RWPE1 (cell line): ENCODE data around the gene TTLL9.

ENCODE experiments used
- CTCF ChIA-PET: fragments of 350-600 bp; sonication (Branson Sonifier 250); formaldehyde crosslinking; extraction: SDS; loops from one replicate; lab custom pipeline; 2021; lab: Yijun Ruan, JAX
- POLR2A ChIA-PET: fragments of 400-600 bp; formaldehyde crosslinking; extraction: SDS; loops from one replicate; lab custom pipeline; 2020; ENCODE audit warnings: antibody characterized with exemption; ENCODE audit not compliant: low non-redundant PET; lab: Yijun Ruan, JAX
- DNase-seq: peaks from one replicate; pipeline ENCODE4 v3.0.0; 2012; ENCODE audit warnings: low spot score
- H3K27ac ChIP-seq: fragments of 450-650 bp; 2 replicates; pipeline ENCODE4 v1.5.1; 2017
- CTCF ChIP-seq: fragments of 450-650 bp; conservative IDR thresholded peaks from 2 replicates; pipeline ENCODE4 v1.5.1; 2017; ENCODE audit warnings: low read depth, mild to moderate bottlenecking

Gene TTLL9

GRCh38 chr20:31901615-31902014 is 31.2 kb downstream of the TTLL9 start:
- TF ChIP-seq CTCF = no peak
- H3K27ac ChIP-seq = no peak overlapping the region
- ChIA-PET CTCF (no interaction called here), POLR2A (no interaction called here)
- DNase-seq = no peak

- CTCF ChIA-PET = interaction anchor here (0.6 to 1.0 kb wide), 2 partner anchors 53 to 80 kb away, joined by 3 to 4 read pairs; no protein-coding TSS in a partner anchor
- no peak for DNase-seq
- H3K27ac ChIP-seq = no peak overlapping the region
- POLR2A ChIA-PET = no interaction called here
- TF ChIP-seq CTCF = no peak
These were observed 33.4 kb downstream of the TTLL9 start for GRCh38 chr20:31903627-31904386.

- ChIA-PET CTCF (interaction anchor here (0.6 kb wide), 1 partner anchor 102 kb away, joined by 3 read pairs; no protein-coding TSS in a partner anchor), POLR2A (no interaction called here)
- H3K27ac ChIP-seq = no peak overlapping the region
- DNase-seq = no peak
- no peak for TF ChIP-seq CTCF
These were observed 35.6 kb downstream of the TTLL9 start for GRCh38 chr20:31906001-31906400.

- TF ChIP-seq CTCF = no peak
- ChIA-PET CTCF (interaction anchor here (0.7 kb wide), 1 partner anchor 98 kb away, joined by 4 read pairs; no protein-coding TSS in a partner anchor), POLR2A (no interaction called here)
- no peak for DNase-seq
- no peak overlapping the region for H3K27ac ChIP-seq
These were observed 36.6 kb downstream of the TTLL9 start for GRCh38 chr20:31907046-31907445.

- TF ChIP-seq CTCF = no peak
- DNase-seq = no peak
- POLR2A ChIA-PET = no interaction called here
- H3K27ac ChIP-seq = no peak overlapping the region
- CTCF ChIA-PET = no interaction called here
These were observed 37.6 kb downstream of the TTLL9 start for GRCh38 chr20:31908016-31908415.

GRCh38 chr20:31908424-31908823 is 38.0 kb downstream of the TTLL9 start:
- no peak overlapping the region for H3K27ac ChIP-seq
- CTCF ChIA-PET = interaction anchor here (1.3 kb wide), 1 partner anchor 56 kb away, joined by 3 read pairs; no protein-coding TSS in a partner anchor
- POLR2A ChIA-PET = no interaction called here
- TF ChIP-seq CTCF = no peak
- no peak for DNase-seq
